ENCODE results near the gene YWHAH. TPM values are rescaled to one million over a fixed set of nuclear protein-coding genes. Genes with fewer than 3 reads are reported as not detected.

Gene YWHAH
- total RNA-seq, 6 donors from 2014 or later, result 46.1 to 208 (median 164) TPM

DNA sequence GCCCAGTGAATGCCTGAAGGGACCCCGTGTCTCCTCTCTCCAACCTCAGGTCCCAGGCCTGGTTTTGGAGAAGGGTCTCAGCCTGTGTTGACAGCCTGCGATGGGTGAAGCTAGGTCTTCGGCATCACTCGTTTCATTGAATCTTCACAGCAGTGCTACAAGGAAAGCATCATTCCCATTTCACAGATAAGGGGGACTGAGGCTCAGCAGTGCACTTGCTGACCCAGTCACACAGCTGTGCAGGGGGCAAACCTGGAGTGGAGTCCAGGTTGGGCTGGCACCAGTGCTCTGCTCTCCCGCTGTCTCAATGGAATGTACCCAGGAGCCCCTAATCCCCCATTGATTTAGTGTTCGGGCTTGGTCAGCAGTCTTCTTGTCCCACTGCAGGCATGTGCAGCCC lies 10.9 kb upstream of the YWHAH start:
- no peak for DNase-seq
- Histone ChIP-seq H3K27ac (no peak overlapping the region), H3K9me3 (no peaks in the 10 kb centered on the region), H3K36me3 (no peaks in the 10 kb centered on the region), H3K4me1 (peaks cover 0 to 8% (median 0%) of the 10 kb centered on the region in 4 donors), H3K27me3 (no peaks in the 10 kb centered on the region), H3K4me3 (no peak overlapping the region)
- TF ChIP-seq POLR2AphosphoS5 (IDR thresholded peaks at IDR 0.05), result no peak
- no peak for TF ChIP-seq EP300 (IDR thresholded peaks at IDR 0.05)
- no peak for TF ChIP-seq POLR2A (IDR thresholded peaks at IDR 0.05)
- TF ChIP-seq CTCF (IDR thresholded peaks at IDR 0.05), result no peak
- ATAC-seq (ENCODE audit: low FRiP score in 2 of 2), result no peak
- 95 to 96% methylated on average over 4 to 6 of the region's 6 CpGs for WGBS, 2 donors

DNA sequence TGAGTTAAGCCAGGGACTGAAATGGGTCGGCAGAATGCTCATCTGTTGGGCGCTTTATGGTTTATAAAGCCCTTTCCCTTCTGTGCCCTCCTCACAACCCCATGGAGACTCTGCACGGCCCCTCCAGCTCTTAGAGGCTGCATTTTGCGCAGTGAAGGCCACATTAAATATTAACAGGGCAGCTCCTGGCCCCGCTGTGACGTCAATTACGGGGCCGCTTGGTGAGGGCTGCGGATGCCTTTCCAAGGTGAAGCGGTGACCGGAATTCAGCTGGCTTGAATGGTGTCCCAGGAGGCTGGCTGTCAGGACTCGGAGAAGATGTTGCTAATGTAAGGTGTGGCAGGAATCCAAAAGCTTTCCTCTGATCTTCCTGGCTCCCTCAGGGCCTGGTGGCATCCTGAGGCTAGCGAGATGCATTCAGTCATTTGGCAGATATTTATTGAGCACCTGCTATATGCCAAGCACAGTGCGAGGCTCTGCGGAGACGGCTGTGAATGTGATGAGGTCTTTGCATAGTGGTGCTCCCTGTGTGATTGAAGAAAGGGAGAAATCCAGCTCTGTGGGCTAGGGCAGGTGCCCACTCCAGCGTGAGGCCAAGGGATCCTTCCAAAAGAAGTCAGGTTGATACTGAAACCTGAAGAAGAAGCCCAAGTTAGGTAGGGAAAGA lies 10.4 kb upstream of the YWHAH start:
- Histone ChIP-seq H3K36me3 (no peaks in the 10 kb centered on the region), H3K4me3 (no peak overlapping the region), H3K27ac (no peak overlapping the region), H3K27me3 (no peaks in the 10 kb centered on the region), H3K9me3 (no peaks in the 10 kb centered on the region), H3K4me1 (peaks cover 0 to 8% (median 0%) of the 10 kb centered on the region in 4 donors)
- ATAC-seq (ENCODE audit: low FRiP score in 2 of 2) (no peak), DNase-seq (peak in 1 of 2 donors; percentile 20)
- no peak for TF ChIP-seq POLR2AphosphoS5 (IDR thresholded peaks at IDR 0.05)
- TF ChIP-seq POLR2A (IDR thresholded peaks at IDR 0.05), result no peak
- no peak for TF ChIP-seq CTCF (IDR thresholded peaks at IDR 0.05)
- TF ChIP-seq EP300 (IDR thresholded peaks at IDR 0.05), result no peak
- WGBS, 2 donors, result 94 to 95% methylated on average over 17 of the region's 17 CpGs

GRCh38 chr22:31935961-31936635 lies 8.2 kb upstream of the YWHAH start:
- Histone ChIP-seq H3K36me3 (no peaks in the 10 kb centered on the region), H3K27me3 (no peaks in the 10 kb centered on the region), H3K9me3 (no peaks in the 10 kb centered on the region), H3K4me1 (peaks cover 0 to 8% (median 0%) of the 10 kb centered on the region in 4 donors), H3K4me3 (no peak overlapping the region), H3K27ac (no peak overlapping the region)
- TF ChIP-seq EP300 (IDR thresholded peaks at IDR 0.05) (no peak), POLR2AphosphoS5 (IDR thresholded peaks at IDR 0.05) (no peak), POLR2A (IDR thresholded peaks at IDR 0.05) (no peak), CTCF (IDR thresholded peaks at IDR 0.05) (no peak)
- ATAC-seq (ENCODE audit: low FRiP score in 2 of 2) (no peak), DNase-seq (no peak)
- WGBS, 2 donors, result 57 to 71% methylated on average over 4 of the region's 4 CpGs

DNA sequence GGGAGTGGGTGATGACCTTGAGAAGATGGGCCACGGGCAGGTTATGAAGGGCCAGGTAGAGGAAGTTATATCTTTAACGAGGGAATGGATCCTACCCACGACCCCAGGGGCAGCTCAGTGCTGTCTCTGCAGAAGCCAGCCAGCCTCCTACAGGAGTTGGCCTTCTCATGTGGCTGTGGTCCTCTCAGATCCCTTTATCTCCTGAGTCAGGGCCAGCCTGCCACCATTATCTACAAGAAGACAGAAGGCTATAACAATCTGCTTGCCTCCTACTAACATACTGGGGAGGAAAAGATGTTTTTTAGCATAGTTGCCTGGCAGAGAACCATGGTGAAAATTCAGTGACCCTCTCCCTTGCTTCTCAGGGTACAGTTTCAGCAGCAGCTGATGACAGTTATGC lies 7.0 kb upstream of the YWHAH start:
- H3K4me3 ChIP-seq, result no peak overlapping the region
- no peak for ATAC-seq (ENCODE audit: low FRiP score in 2 of 2)
- H3K27me3 ChIP-seq, result no peaks in the 10 kb centered on the region
- WGBS, 2 donors, result 82 to 85% methylated on average over 3 of the region's 3 CpGs
- no peak for DNase-seq
- H3K9me3 ChIP-seq, result no peaks in the 10 kb centered on the region
- peaks cover 0 to 8% (median 0%) of the 10 kb centered on the region in 4 donors for H3K4me1 ChIP-seq
- no peak for TF ChIP-seq EP300 (IDR thresholded peaks at IDR 0.05)
- no peak for TF ChIP-seq CTCF (IDR thresholded peaks at IDR 0.05)
- TF ChIP-seq POLR2AphosphoS5 (IDR thresholded peaks at IDR 0.05), result no peak
- no peak for TF ChIP-seq POLR2A (IDR thresholded peaks at IDR 0.05)
- no peak overlapping the region for H3K27ac ChIP-seq
- H3K36me3 ChIP-seq, result no peaks in the 10 kb centered on the region
